Chondrocyte (in vitro differentiated cells): ENCODE data around the gene DNAJA1. TPM values are rescaled to one million over a fixed set of nuclear protein-coding genes. Genes with fewer than 3 reads are reported as not detected.

Experiments used
- DNase-seq: peaks from one replicate; pipeline ENCODE4 v3.0.0; 2021; ENCODE audit warnings: mixed read lengths, low spot score
- H3K27ac Mint-ChIP-seq: one replicate; pipeline ENCODE4 v1.8.0; 2021; ENCODE audit warnings: mild to moderate bottlenecking, moderate library complexity, mixed read lengths; ENCODE audit not compliant: unreplicated experiment
- H3K27me3 Mint-ChIP-seq: 2 replicates; pipeline ENCODE4 v1.8.0; 2021; ENCODE audit warnings: low read depth, mixed read lengths
- H3K36me3 Mint-ChIP-seq: 2 replicates; pipeline ENCODE4 v1.8.0; 2021; ENCODE audit warnings: low read depth, mixed read lengths
- H3K4me1 Mint-ChIP-seq: 2 replicates; pipeline ENCODE4 v1.8.0; 2021; ENCODE audit warnings: low read depth, mild to moderate bottlenecking, mixed read lengths
- H3K4me3 Mint-ChIP-seq: one replicate; pipeline ENCODE4 v1.8.0; 2021; ENCODE audit warnings: mild to moderate bottlenecking, moderate library complexity, mixed read lengths; ENCODE audit not compliant: unreplicated experiment
- H3K9me3 Mint-ChIP-seq: 2 replicates; pipeline ENCODE4 v1.8.0; 2021; ENCODE audit warnings: low read depth, mixed read lengths
- total RNA-seq: library from RNA; stranded (reverse); gene quantifications from 3 replicates; pipeline ENCODE4 v1.2.1, GENCODE V29; 2021
- TF ChIP-seq, protein P1 (sequence below): fragments of 200-600 bp; sonication (generic); IDR thresholded peaks from 2 replicates; pipeline ENCODE4 v1.5.0; 2021; ENCODE audit warnings: antibody characterized with exemption, mild to moderate bottlenecking, moderate library complexity

Gene DNAJA1
- total RNA-seq, 1 donor from 2014 or later: 81.9 TPM

- Mint-ChIP-seq H3K36me3 (peaks cover 25% of the 10 kb centered on the region), H3K27ac (peak overlapping the region; percentile 2), H3K4me1 (peaks cover 45% of the 10 kb centered on the region), H3K9me3 (no peaks in the 10 kb centered on the region), H3K4me3 (no peak overlapping the region), H3K27me3 (no peaks in the 10 kb centered on the region)
- TF ChIP-seq, protein P1, sequence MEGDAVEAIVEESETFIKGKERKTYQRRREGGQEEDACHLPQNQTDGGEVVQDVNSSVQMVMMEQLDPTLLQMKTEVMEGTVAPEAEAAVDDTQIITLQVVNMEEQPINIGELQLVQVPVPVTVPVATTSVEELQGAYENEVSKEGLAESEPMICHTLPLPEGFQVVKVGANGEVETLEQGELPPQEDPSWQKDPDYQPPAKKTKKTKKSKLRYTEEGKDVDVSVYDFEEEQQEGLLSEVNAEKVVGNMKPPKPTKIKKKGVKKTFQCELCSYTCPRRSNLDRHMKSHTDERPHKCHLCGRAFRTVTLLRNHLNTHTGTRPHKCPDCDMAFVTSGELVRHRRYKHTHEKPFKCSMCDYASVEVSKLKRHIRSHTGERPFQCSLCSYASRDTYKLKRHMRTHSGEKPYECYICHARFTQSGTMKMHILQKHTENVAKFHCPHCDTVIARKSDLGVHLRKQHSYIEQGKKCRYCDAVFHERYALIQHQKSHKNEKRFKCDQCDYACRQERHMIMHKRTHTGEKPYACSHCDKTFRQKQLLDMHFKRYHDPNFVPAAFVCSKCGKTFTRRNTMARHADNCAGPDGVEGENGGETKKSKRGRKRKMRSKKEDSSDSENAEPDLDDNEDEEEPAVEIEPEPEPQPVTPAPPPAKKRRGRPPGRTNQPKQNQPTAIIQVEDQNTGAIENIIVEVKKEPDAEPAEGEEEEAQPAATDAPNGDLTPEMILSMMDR: no peak
- no peak for DNase-seq
Measured at GRCh38 chr9:33030285-33030684, 5.2 kb downstream of the DNAJA1 start.

- Mint-ChIP-seq H3K4me3 (no peak overlapping the region), H3K27ac (no peak overlapping the region), H3K9me3 (no peaks in the 10 kb centered on the region), H3K27me3 (no peaks in the 10 kb centered on the region), H3K36me3 (peaks cover 31% of the 10 kb centered on the region), H3K4me1 (peaks cover 34% of the 10 kb centered on the region)
- DNase-seq: no peak
- TF ChIP-seq, protein P1: no peak
Measured at GRCh38 chr9:33032292-33032691, 7.2 kb downstream of the DNAJA1 start.

GRCh38 chr9:33032865-33033264 is 7.8 kb downstream of the DNAJA1 start:
- Mint-ChIP-seq H3K4me1 (peaks cover 31% of the 10 kb centered on the region), H3K9me3 (no peaks in the 10 kb centered on the region), H3K27ac (peak overlapping the region; percentile 13), H3K36me3 (peaks cover 33% of the 10 kb centered on the region), H3K4me3 (no peak overlapping the region), H3K27me3 (no peaks in the 10 kb centered on the region)
- TF ChIP-seq, protein P1: no peak
- DNase-seq: no peak

DNA sequence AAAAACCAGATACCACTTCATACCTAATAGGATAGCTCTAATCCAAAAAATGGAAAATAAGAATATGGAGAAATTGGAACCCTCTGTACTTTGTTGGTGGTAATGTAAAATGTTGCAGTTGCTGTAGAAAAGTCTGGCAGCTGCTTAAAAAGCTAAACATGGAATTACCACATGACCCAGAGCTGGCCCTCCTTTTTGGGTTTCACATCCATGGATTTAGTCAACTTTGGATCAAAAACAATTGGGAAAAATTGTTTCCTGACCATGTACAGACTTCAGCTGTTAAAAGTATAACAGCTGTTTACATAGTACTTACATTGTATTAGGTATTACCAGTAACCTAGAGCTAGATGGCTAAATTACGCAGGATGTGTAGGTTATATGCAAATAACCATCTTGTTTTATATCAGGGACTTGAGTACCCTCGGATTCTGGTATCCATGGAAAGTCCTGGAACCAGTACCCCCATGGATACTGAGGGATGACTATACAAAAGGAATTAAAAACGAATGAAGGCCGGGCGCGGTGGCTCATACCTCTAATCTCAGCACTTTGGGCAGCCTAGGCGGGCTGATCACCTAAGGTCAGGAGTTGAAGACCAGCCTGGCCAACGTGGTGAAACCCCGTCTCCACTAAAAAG is 15.8 kb downstream of the DNAJA1 start:
- peaks cover 17% of the 10 kb centered on the region for H3K4me1 Mint-ChIP-seq
- no peak overlapping the region for H3K4me3 Mint-ChIP-seq
- H3K9me3 Mint-ChIP-seq: no peaks in the 10 kb centered on the region
- no peak for DNase-seq
- peaks cover 17% of the 10 kb centered on the region for H3K36me3 Mint-ChIP-seq
- no peak overlapping the region for H3K27ac Mint-ChIP-seq
- TF ChIP-seq, protein P1: no peak
- H3K27me3 Mint-ChIP-seq: no peaks in the 10 kb centered on the region

DNA sequence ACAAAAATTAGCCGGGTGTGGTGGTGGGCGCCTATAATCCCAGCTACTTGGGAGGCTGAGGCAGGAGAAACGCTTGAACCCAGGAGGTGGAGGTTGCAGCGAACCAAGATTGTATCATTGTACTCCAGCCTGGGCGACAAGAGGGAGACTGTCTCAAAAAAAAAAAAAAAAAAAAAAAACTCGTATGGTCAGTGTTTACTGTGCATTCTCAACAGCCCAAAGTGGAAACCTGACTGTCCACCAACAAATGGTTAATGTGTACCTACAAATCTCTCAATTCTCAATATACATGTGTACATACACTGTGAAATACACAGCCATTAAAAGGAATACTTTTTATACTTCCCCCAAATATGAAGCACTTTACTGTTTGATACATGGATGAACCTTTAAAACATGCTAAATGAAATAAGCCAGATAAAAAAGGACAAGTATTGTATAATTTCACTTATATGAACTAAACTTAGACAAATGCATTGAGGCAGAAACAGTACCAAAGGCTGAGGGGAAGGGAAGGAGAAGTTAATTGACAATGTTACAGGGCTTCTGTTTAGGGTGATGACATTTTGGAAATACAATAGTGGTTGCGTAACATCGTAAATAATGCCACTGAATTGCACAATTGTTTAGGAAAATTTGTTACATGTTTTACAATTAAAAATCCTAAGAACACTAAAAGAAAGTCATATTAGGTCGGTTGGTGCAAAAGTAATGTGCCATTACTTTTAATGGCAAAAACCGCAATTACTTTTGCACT is 16.5 kb downstream of the DNAJA1 start:
- peaks cover 17% of the 10 kb centered on the region for H3K4me1 Mint-ChIP-seq

More for the DNA sequence above, 16.5 kb downstream of the DNAJA1 start:
- Mint-ChIP-seq H3K4me3 (no peak overlapping the region), H3K36me3 (peaks cover 15% of the 10 kb centered on the region), H3K27ac (no peak overlapping the region), H3K9me3 (no peaks in the 10 kb centered on the region), H3K27me3 (no peaks in the 10 kb centered on the region)
- no peak for DNase-seq
- TF ChIP-seq, protein P1: no peak
